ENCODE measurements around the gene ORC3. TPM values are rescaled to one million over a fixed set of nuclear protein-coding genes. Genes with fewer than 3 reads are reported as not detected.

ORC3 gene
- total and polyA plus RNA-seq, 2 of the 4 experiments (the other 2 are of a cell fraction) = 22.3 to 30.6 TPM

- peak overlapping the region; percentile 79 for H2AK5ac ChIP-seq (ENCODE audit: low read depth, low read length)
- peak overlapping the region; percentile 90 for H4K91ac ChIP-seq (ENCODE audit: insufficient read depth, low read depth, low read length)
- H4K5ac ChIP-seq (ENCODE audit: low read depth, low read length) = peak overlapping the region; percentile 68
- H3K79me1 ChIP-seq (ENCODE audit: low read depth in 1 of 2, low read length in 2 of 2) = peaks cover 0 to 15% of the 10 kb centered on the region in 2 experiments; a peak in 2 of 4 replicates
- peak overlapping the region; percentile 47; the same call in 1 of the 3 replicates for H2BK15ac ChIP-seq (ENCODE audit: low read depth, low read length)
- peak overlapping the region; percentile 89 for H3K18ac ChIP-seq (ENCODE audit: low read depth, low read length)
- peaks cover 54% of the 10 kb centered on the region for H4K20me1 ChIP-seq (ENCODE audit: insufficient read depth, low read length)
- peak overlapping the region; percentile 99 for H3K9ac ChIP-seq (ENCODE audit: low read depth, low read length)
- ChIA-PET CTCF (interaction anchor here (0.6 kb wide), 2 partner anchors 39 to 333 kb away, joined by 3 read pairs; no protein-coding TSS in a partner anchor), POLR2A (ENCODE audit: unreplicated experiment) (no interaction called here)
- H4K8ac ChIP-seq (ENCODE audit: low read depth in 2 of 2, low read length in 2 of 2) = peak overlapping the region; percentile 49 to 96
- peak overlapping the region; percentile 98 for H3K23ac ChIP-seq (ENCODE audit: low read depth, low read length)
- BruUV-seq (replicated peaks) = TSS peak; percentile 33
- peak; percentile 2; the same call in 1 of the 2 replicates for ATAC-seq (ENCODE audit: low read depth)
- peak overlapping the region; percentile 92 for H2AFZ ChIP-seq (replicated peaks; ENCODE audit: low read length, poor library complexity)
- TF ChIP-seq RAD21 (IDR thresholded peaks at IDR 0.05; ENCODE audit: low read length) = peak; percentile 25; the same call in 1 of the 2 replicates
- TF ChIP-seq SMC3 (IDR thresholded peaks at IDR 0.05; ENCODE audit: low read depth, low read length) = peak; percentile 8; the same call in 1 of the 2 replicates
- peak; percentile 12; the same call in 1 of the 2 replicates for TF ChIP-seq CTCF (conservative IDR thresholded peaks at IDR 0.05; ENCODE audit: low read depth, low read length)
- TF ChIP-seq RCOR1 (IDR thresholded peaks at IDR 0.05; ENCODE audit: insufficient replicate concordance, low read length) = no peak
- H3K4ac ChIP-seq (ENCODE audit: low read depth, low read length) = peak overlapping the region; percentile 95
- no peaks in the 10 kb centered on the region for H3K9me3 ChIP-seq (ENCODE audit: control insufficient read depth, insufficient read depth, low read length)
- peak overlapping the region; percentile 87 for H3K27ac ChIP-seq (ENCODE audit: insufficient read depth, low read length)
- H2BK5ac ChIP-seq (ENCODE audit: low read depth, low read length, poor library complexity, severe bottlenecking) = peak overlapping the region; percentile 61
- dilution Hi-C loops (cut with HindIII; ENCODE audit: low sequenced_read_pairs, unreplicated experiment) = no loop called here
- H3K4me3 ChIP-seq (ENCODE audit: insufficient read depth, low read depth, low read length) = peak overlapping the region; percentile 59
- intact Hi-C loops (cut with micrococcal nuclease) = loop anchor here (2.0 to 10.0 kb wide), 6 partner anchors 57 to 1172 kb away; partner anchors contain the start of gene CNR1
- peak overlapping the region; percentile 87 for H3K14ac ChIP-seq (replicated peaks; ENCODE audit: low read depth, low read length)
- H2AK9ac ChIP-seq (replicated peaks; ENCODE audit: low read depth, low read length, poor library complexity) = peak overlapping the region; percentile 99
- no peaks in the 10 kb centered on the region for H3K36me3 ChIP-seq (ENCODE audit: control insufficient read depth, insufficient read depth, low read length)
- H3K9me1 ChIP-seq (ENCODE audit: insufficient read depth, low read length) = 0 out of 2 replicates have a peak, but pooled peaks cover 8% of the 10 kb centered on the region
- peak overlapping the region; percentile 96; the same call in 1 of the 2 replicates for H3K4me2 ChIP-seq (ENCODE audit: low read depth, low read length)
- 0% methylated on average over 8 of the region's 18 CpGs; no CpG with 5 or more reads in 1 of the 2 experiments for WGBS, 2 experiments (ENCODE audit: extremely low coverage in 2 of 2, insufficient read length in 1 of 2)
- H3K4me1 ChIP-seq (ENCODE audit: control insufficient read depth, insufficient read depth, low read length) = peaks cover 13% of the 10 kb centered on the region
- in situ Hi-C loops (cut with MboI; ENCODE audit: low sequenced_read_pairs) = no loop called here
- no peak overlapping the region for H2BK20ac ChIP-seq (ENCODE audit: low read depth, low read length)
- no peaks in the 10 kb centered on the region for H3K27me3 ChIP-seq (ENCODE audit: control insufficient read depth, insufficient read depth, low read length)
- peak; percentile 62 for DNase-seq
- H2BK120ac ChIP-seq (ENCODE audit: low read depth, low read length) = peak overlapping the region; percentile 69
- H3K56ac ChIP-seq (ENCODE audit: extremely low read depth, insufficient read depth, low read length) = peak overlapping the region; percentile 99
Measured at GRCh38 chr6:87700397-87701343, 110.7 kb downstream of the ORC3 start.

All from IMR-90 (cell line).